IMR-90 (cell line): ENCODE data around the gene PIRT. TPM values are rescaled to one million over a fixed set of nuclear protein-coding genes. Genes with fewer than 3 reads are reported as not detected.

Experiments
- ATAC-seq: fragments of 200-7000 bp; cut with Tn5 transposase; 2 replicates; pipeline ENCODE4 v1.9.1; 2020; ENCODE audit warnings: low read depth, mild to moderate bottlenecking, moderate library complexity
- BruUV-seq: library from RNA; stranded (reverse); fragments of 400-500 nt; replicated peaks from 2 replicates; lab custom pipeline; 2021; lab: Mats Ljungman, UMichigan
- CTCF ChIA-PET: fragments of 300-600 bp; formaldehyde crosslinking; extraction: SDS; loops from one replicate; lab custom pipeline; 2021; ENCODE audit warnings: antibody characterized with exemption; lab: Yijun Ruan, JAX
- POLR2A ChIA-PET: fragments of 300-600 bp; sonication (Branson Sonifier 250); formaldehyde crosslinking; loops from one replicate; lab custom pipeline; 2022; ENCODE audit warnings: antibody characterized with exemption; ENCODE audit not compliant: unreplicated experiment; lab: Charles Lee
- DNase-seq: peaks from one replicate; pipeline ENCODE4 v3.0.0; 2013
- H2AFZ ChIP-seq: replicated peaks from 2 replicates; pipeline ENCODE3; 2013; ENCODE audit warnings: low read length, mild to moderate bottlenecking; ENCODE audit not compliant: poor library complexity
- H2AK5ac ChIP-seq: 2 replicates; pipeline ENCODE4 v1.6.1; 2013; ENCODE audit warnings: low read depth, low read length, inconsistent platforms
- H2AK9ac ChIP-seq: replicated peaks from 2 replicates; pipeline ENCODE3; 2013; ENCODE audit warnings: mild to moderate bottlenecking, low read depth, low read length, moderate library complexity; ENCODE audit not compliant: poor library complexity
- H2BK120ac ChIP-seq: 2 replicates; pipeline ENCODE4 v1.6.1; 2013; ENCODE audit warnings: low read depth, low read length, inconsistent platforms
- H2BK15ac ChIP-seq: 3 replicates; pipeline ENCODE4 v1.6.1; 2013; ENCODE audit warnings: low read depth, low read length, inconsistent platforms
- H2BK20ac ChIP-seq: 2 replicates; pipeline ENCODE4 v1.6.1; 2013; ENCODE audit warnings: low read depth, mild to moderate bottlenecking, inconsistent platforms, low read length, moderate library complexity
- H2BK5ac ChIP-seq: 2 replicates; pipeline ENCODE4 v1.6.1; 2013; ENCODE audit warnings: mild to moderate bottlenecking, low read depth, low read length, inconsistent platforms; ENCODE audit not compliant: poor library complexity, severe bottlenecking
- H3K14ac ChIP-seq: replicated peaks from 2 replicates; pipeline ENCODE4 v1.6.1; 2013; ENCODE audit warnings: low read depth, low read length, inconsistent platforms
- H3K18ac ChIP-seq: 2 replicates; pipeline ENCODE4 v1.6.1; 2013; ENCODE audit warnings: low read depth, low read length, control low read depth
- H3K23ac ChIP-seq: 2 replicates; pipeline ENCODE4 v1.6.1; 2013; ENCODE audit warnings: low read depth, low read length, inconsistent platforms
- H3K27ac ChIP-seq: 2 replicates; pipeline ENCODE4 v1.5.1; 2013; ENCODE audit warnings: mild to moderate bottlenecking, control low read depth, low read length; ENCODE audit not compliant: insufficient read depth
- H3K27me3 ChIP-seq: 2 replicates; pipeline ENCODE4 v1.6.1; 2013; ENCODE audit warnings: low read length; ENCODE audit not compliant: control insufficient read depth, insufficient read depth
- H3K36me3 ChIP-seq: 2 replicates; pipeline ENCODE4 v1.6.1; 2013; ENCODE audit warnings: low read length, mixed read lengths; ENCODE audit not compliant: control insufficient read depth, insufficient read depth
- H3K4ac ChIP-seq: 2 replicates; pipeline ENCODE4 v1.6.1; 2013; ENCODE audit warnings: low read depth, low read length, inconsistent platforms
- H3K4me1 ChIP-seq: 2 replicates; pipeline ENCODE4 v1.6.1; 2013; ENCODE audit warnings: low read length, mixed read lengths; ENCODE audit not compliant: control insufficient read depth, insufficient read depth
- H3K4me2 ChIP-seq: 2 replicates; pipeline ENCODE4 v1.6.1; 2013; ENCODE audit warnings: low read depth, mild to moderate bottlenecking, control low read depth, low read length, moderate library complexity
- H3K4me3 ChIP-seq: 2 replicates; pipeline ENCODE4 v1.5.1; 2013; ENCODE audit warnings: low read depth, mild to moderate bottlenecking, control low read depth, low read length, moderate library complexity; ENCODE audit not compliant: insufficient read depth
- H3K56ac ChIP-seq: 2 replicates; pipeline ENCODE4 v1.6.1; 2013; ENCODE audit warnings: low read length, inconsistent platforms; ENCODE audit not compliant: insufficient read depth; ENCODE audit errors: extremely low read depth
- H3K79me1 ChIP-seq, 2 experiments: 2 replicates each; pipeline ENCODE4 v1.6.1; 2013; ENCODE audit warnings: low read length in 2 of 2, inconsistent platforms in 1 of 2, low read depth in 1 of 2
- H3K9ac ChIP-seq: 2 replicates; pipeline ENCODE4 v1.6.1; 2013; ENCODE audit warnings: low read depth, low read length, control low read depth
- H3K9me1 ChIP-seq: 2 replicates; pipeline ENCODE4 v1.6.1; 2013; ENCODE audit warnings: low read length, inconsistent platforms; ENCODE audit not compliant: insufficient read depth
- H3K9me3 ChIP-seq: 2 replicates; pipeline ENCODE4 v1.6.1; 2013; ENCODE audit warnings: low read length; ENCODE audit not compliant: control insufficient read depth, insufficient read depth
- H4K20me1 ChIP-seq: 2 replicates; pipeline ENCODE4 v1.6.1; 2013; ENCODE audit warnings: low read length, inconsistent platforms; ENCODE audit not compliant: insufficient read depth
- H4K5ac ChIP-seq: 2 replicates; pipeline ENCODE4 v1.6.1; 2013; ENCODE audit warnings: mild to moderate bottlenecking, low read depth, low read length, control low read depth
- H4K8ac ChIP-seq, 2 experiments: 2 replicates each; pipeline ENCODE4 v1.6.1; 2013; ENCODE audit warnings: low read depth in 2 of 2, low read length in 2 of 2, control low read depth in 1 of 2, inconsistent platforms in 1 of 2
- H4K91ac ChIP-seq: 2 replicates; pipeline ENCODE4 v1.6.1; 2013; ENCODE audit warnings: low read depth, low read length, inconsistent platforms; ENCODE audit not compliant: insufficient read depth
- BHLHE40 ChIP-seq: fragments of 150-350 bp; IDR thresholded peaks from 2 replicates; pipeline ENCODE4 v1.6.1; 2016; ENCODE audit warnings: mild to moderate bottlenecking, low read depth, low read length
- MAFK ChIP-seq: IDR thresholded peaks from 2 replicates; pipeline ENCODE4 v1.6.1; 2012; ENCODE audit warnings: low read depth, low read length, improper control_type of control experiment
- MAZ ChIP-seq: IDR thresholded peaks from 2 replicates; pipeline ENCODE4 v1.6.1; 2012; ENCODE audit warnings: low read depth, mild to moderate bottlenecking, low read length, improper control_type of control experiment, moderate library complexity, borderline replicate concordance
- NFE2L2 ChIP-seq: fragments of 150-350 bp; IDR thresholded peaks from 2 replicates; pipeline ENCODE4 v1.6.1; 2016; ENCODE audit warnings: low read depth, mild to moderate bottlenecking, low read length
- RAD21 ChIP-seq: IDR thresholded peaks from 2 replicates; pipeline ENCODE4 v1.6.1; 2012; ENCODE audit warnings: low read length, improper control_type of control experiment
- RFX5 ChIP-seq: IDR thresholded peaks from 2 replicates; pipeline ENCODE4 v1.8.0; 2012; ENCODE audit warnings: low read depth, mild to moderate bottlenecking, low read length, moderate library complexity
- WGBS, 2 experiments: methylation state at CpG; one replicate each; pipeline versions ENCODE4 v1.1.5 to v1.1.7; 2013; ENCODE audit warnings: missing lambda C conversion rate in 2 of 2; ENCODE audit not compliant: insufficient read length in 1 of 2; ENCODE audit errors: extremely low coverage in 2 of 2; 5-methylcytosine and 5-hydroxymethylcytosine counted together
- dilution Hi-C: fragments of 300-500 bp; cut with HindIII; formaldehyde crosslinking; loops from one replicate; pipeline ENCODE4 v1.14.3; 2018; ENCODE audit warnings: low sequenced_read_pairs; ENCODE audit not compliant: unreplicated experiment
- in situ Hi-C: fragments of 300-500 bp; cut with MboI; formaldehyde crosslinking; loops from 3 replicates; pipeline ENCODE4 v1.14.3; 2019; ENCODE audit warnings: low sequenced_read_pairs, inconsistent platforms, mixed read lengths
- intact Hi-C: fragments of 100-400 bp; cut with micrococcal nuclease; formaldehyde crosslinking; loops from 2 replicates; pipeline ENCODE4 v1.10.0; 2022
- polyA plus RNA-seq, 3 experiments: library from polyadenylated mRNA; depleted of rRNA; stranded (reverse); fragments of >200 nt; gene quantifications; 2 replicates each; pipeline ENCODE4 v1.2.3, GENCODE V29; 2012; ENCODE audit warnings: low replicate concordance in 1 of 3
- total RNA-seq: library from RNA; depleted of rRNA; stranded (reverse); fragments of >200 nt; gene quantifications from 2 replicates; pipeline ENCODE4 v1.2.3, GENCODE V29; 2012
- TF ChIP-seq, protein P1 (sequence below): conservative IDR thresholded peaks from 2 replicates; pipeline ENCODE4 v1.5.1; 2012; ENCODE audit warnings: mild to moderate bottlenecking, low read depth, low read length, improper control_type of control experiment

PIRT gene
- total and polyA plus RNA-seq, 2 of the 4 experiments (the other 2 are of a cell fraction), result not detected

DNA sequence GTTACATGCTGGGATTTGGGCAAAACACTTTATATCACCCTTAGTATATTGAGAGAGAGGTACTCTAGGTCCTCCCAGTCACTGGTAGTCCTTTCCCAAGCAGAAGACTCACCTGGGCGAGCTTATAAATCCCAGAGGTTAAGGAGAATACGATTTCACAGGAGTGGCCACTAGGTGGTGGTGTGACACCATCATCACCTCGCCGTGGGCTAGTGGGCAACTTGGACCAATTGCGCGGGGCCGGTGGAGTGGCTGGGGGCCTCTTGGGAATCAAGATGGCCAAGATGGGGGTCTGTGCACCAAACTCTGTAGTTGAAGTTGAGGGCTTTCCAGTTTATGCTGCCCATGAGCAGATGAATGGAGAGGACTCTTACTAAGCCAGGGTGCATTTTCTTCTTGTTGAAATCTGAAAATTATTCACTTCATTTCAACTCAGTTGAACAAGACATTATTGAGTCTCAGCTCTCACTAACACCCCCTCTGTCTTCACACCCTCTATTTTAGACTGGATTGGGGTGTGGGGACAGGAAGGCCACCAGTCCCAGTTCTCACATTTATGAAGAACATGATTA lies 38.2 kb upstream of the PIRT start:
- Histone ChIP-seq H3K4me1 (no peaks in the 10 kb centered on the region), H3K79me1 (no peaks in the 10 kb centered on the region), H2BK20ac (no peak overlapping the region), H3K18ac (no peak overlapping the region), H3K56ac (no peak overlapping the region), H2BK15ac (no peak overlapping the region), H3K9me1 (no peaks in the 10 kb centered on the region), H3K4me2 (no peak overlapping the region), H3K9ac (no peak overlapping the region), H3K36me3 (no peaks in the 10 kb centered on the region), H2BK5ac (no peak overlapping the region), H3K4me3 (no peak overlapping the region), H4K8ac (no peak overlapping the region), H2AFZ (peak overlapping the region; percentile 8), H4K20me1 (no peaks in the 10 kb centered on the region), H2AK5ac (no peak overlapping the region), H2AK9ac (no peak overlapping the region), H3K4ac (no peak overlapping the region), H3K14ac (no peak overlapping the region), H3K9me3 (no peaks in the 10 kb centered on the region), H4K5ac (no peak overlapping the region), H2BK120ac (no peak overlapping the region), H4K91ac (no peak overlapping the region), H3K27ac (no peak overlapping the region), H3K27me3 (no peaks in the 10 kb centered on the region), H3K23ac (no peak overlapping the region)
- no TSS peak for BruUV-seq
- DNase-seq (peak; percentile 17), ATAC-seq (peak; percentile 59)
- dilution Hi-C loops (no loop called here), intact Hi-C loops (loop anchor here (1.0 to 2.0 kb wide), 2 partner anchors 1061 to 1111 kb away; no protein-coding TSS in a partner anchor), in situ Hi-C loops (loop anchor here (10.0 kb wide), 1 partner anchor 1109 kb away; no protein-coding TSS in a partner anchor)
- no CpG with 5 or more reads among the region's 7 CpGs for WGBS, 2 experiments
- no peak for TF ChIP-seq RFX5
- TF ChIP-seq NFE2L2, result no peak
- no peak for TF ChIP-seq MAZ
- TF ChIP-seq BHLHE40, result no peak
- TF ChIP-seq MAFK, result no peak
- TF ChIP-seq RAD21, result peak; percentile 53
- TF ChIP-seq, protein P1, sequence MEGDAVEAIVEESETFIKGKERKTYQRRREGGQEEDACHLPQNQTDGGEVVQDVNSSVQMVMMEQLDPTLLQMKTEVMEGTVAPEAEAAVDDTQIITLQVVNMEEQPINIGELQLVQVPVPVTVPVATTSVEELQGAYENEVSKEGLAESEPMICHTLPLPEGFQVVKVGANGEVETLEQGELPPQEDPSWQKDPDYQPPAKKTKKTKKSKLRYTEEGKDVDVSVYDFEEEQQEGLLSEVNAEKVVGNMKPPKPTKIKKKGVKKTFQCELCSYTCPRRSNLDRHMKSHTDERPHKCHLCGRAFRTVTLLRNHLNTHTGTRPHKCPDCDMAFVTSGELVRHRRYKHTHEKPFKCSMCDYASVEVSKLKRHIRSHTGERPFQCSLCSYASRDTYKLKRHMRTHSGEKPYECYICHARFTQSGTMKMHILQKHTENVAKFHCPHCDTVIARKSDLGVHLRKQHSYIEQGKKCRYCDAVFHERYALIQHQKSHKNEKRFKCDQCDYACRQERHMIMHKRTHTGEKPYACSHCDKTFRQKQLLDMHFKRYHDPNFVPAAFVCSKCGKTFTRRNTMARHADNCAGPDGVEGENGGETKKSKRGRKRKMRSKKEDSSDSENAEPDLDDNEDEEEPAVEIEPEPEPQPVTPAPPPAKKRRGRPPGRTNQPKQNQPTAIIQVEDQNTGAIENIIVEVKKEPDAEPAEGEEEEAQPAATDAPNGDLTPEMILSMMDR, result peak; percentile 48
- ChIA-PET CTCF (interaction anchor here (0.6 to 1.1 kb wide), 3 partner anchors 39 to 1110 kb away, joined by 3 read pairs; no protein-coding TSS in a partner anchor), POLR2A (no interaction called here)
